Measurements from ENCODE around the gene NFAM1. TPM values are rescaled to one million over a fixed set of nuclear protein-coding genes. Genes with fewer than 3 reads are reported as not detected.

The NFAM1 gene
- total RNA-seq, 1 experiment from 2014 or later, result 0.17 TPM

- DNase-seq (ENCODE audit: low read depth), result no peak
- in situ Hi-C loops (cut with HindIII; ENCODE audit: low pct_unique_long_range_greater_than_20kb, low sequenced_read_pairs), result no loop called here
These were observed 63.6 kb downstream of the NFAM1 start for GRCh38 chr22:42368379-42369249.

- no peak for DNase-seq (ENCODE audit: low read depth)
- in situ Hi-C loops (cut with HindIII; ENCODE audit: low pct_unique_long_range_greater_than_20kb, low sequenced_read_pairs), result no loop called here
These were observed 64.2 kb downstream of the NFAM1 start for GRCh38 chr22:42367980-42368378.

- DNase-seq (ENCODE audit: low read depth), result no peak
- in situ Hi-C loops (cut with HindIII; ENCODE audit: low pct_unique_long_range_greater_than_20kb, low sequenced_read_pairs), result no loop called here
These were observed 65.2 kb downstream of the NFAM1 start for GRCh38 chr22:42366806-42367581.

GRCh38 chr22:42365942-42366695 lies 66.1 kb downstream of the NFAM1 start:
- in situ Hi-C loops (cut with HindIII; ENCODE audit: low pct_unique_long_range_greater_than_20kb, low sequenced_read_pairs), result no loop called here
- no peak for DNase-seq (ENCODE audit: low read depth)

- DNase-seq (ENCODE audit: low read depth), result no peak
- in situ Hi-C loops (cut with HindIII; ENCODE audit: low pct_unique_long_range_greater_than_20kb, low sequenced_read_pairs), result no loop called here
These were observed 66.9 kb downstream of the NFAM1 start for GRCh38 chr22:42365111-42365865.

- in situ Hi-C loops (cut with HindIII; ENCODE audit: low pct_unique_long_range_greater_than_20kb, low sequenced_read_pairs), result no loop called here
- DNase-seq (ENCODE audit: low read depth), result no peak
These were observed 67.5 kb downstream of the NFAM1 start for GRCh38 chr22:42364604-42365110.

GRCh38 chr22:42363892-42364291 lies 68.3 kb downstream of the NFAM1 start:
- in situ Hi-C loops (cut with HindIII; ENCODE audit: low pct_unique_long_range_greater_than_20kb, low sequenced_read_pairs), result no loop called here
- no peak for DNase-seq (ENCODE audit: low read depth)

- in situ Hi-C loops (cut with HindIII; ENCODE audit: low pct_unique_long_range_greater_than_20kb, low sequenced_read_pairs), result no loop called here
- no peak for DNase-seq (ENCODE audit: low read depth)
These were observed 70.7 kb downstream of the NFAM1 start for GRCh38 chr22:42361523-42361922.

GRCh38 chr22:42360348-42360747 lies 71.9 kb downstream of the NFAM1 start:
- in situ Hi-C loops (cut with HindIII; ENCODE audit: low pct_unique_long_range_greater_than_20kb, low sequenced_read_pairs), result no loop called here
- no peak for DNase-seq (ENCODE audit: low read depth)

- in situ Hi-C loops (cut with HindIII; ENCODE audit: low pct_unique_long_range_greater_than_20kb, low sequenced_read_pairs), result no loop called here
- no peak for DNase-seq (ENCODE audit: low read depth)
These were observed 73.3 kb downstream of the NFAM1 start for GRCh38 chr22:42358643-42359558.

- no peak for DNase-seq (ENCODE audit: low read depth)
- in situ Hi-C loops (cut with HindIII; ENCODE audit: low pct_unique_long_range_greater_than_20kb, low sequenced_read_pairs), result no loop called here
These were observed 74.4 kb downstream of the NFAM1 start for GRCh38 chr22:42357634-42358296.

- in situ Hi-C loops (cut with HindIII; ENCODE audit: low pct_unique_long_range_greater_than_20kb, low sequenced_read_pairs), result no loop called here
- DNase-seq (ENCODE audit: low read depth), result no peak
These were observed 75.0 kb downstream of the NFAM1 start for GRCh38 chr22:42357221-42357620.

- in situ Hi-C loops (cut with HindIII; ENCODE audit: low pct_unique_long_range_greater_than_20kb, low sequenced_read_pairs), result no loop called here
- DNase-seq (ENCODE audit: low read depth), result no peak
These were observed 75.7 kb downstream of the NFAM1 start for GRCh38 chr22:42356533-42356932.

- no peak for DNase-seq (ENCODE audit: low read depth)
- in situ Hi-C loops (cut with HindIII; ENCODE audit: low pct_unique_long_range_greater_than_20kb, low sequenced_read_pairs), result no loop called here
These were observed 78.1 kb downstream of the NFAM1 start for GRCh38 chr22:42353883-42354727.

GRCh38 chr22:42350373-42350772 lies 81.8 kb downstream of the NFAM1 start:
- in situ Hi-C loops (cut with HindIII; ENCODE audit: low pct_unique_long_range_greater_than_20kb, low sequenced_read_pairs), result no loop called here
- no peak for DNase-seq (ENCODE audit: low read depth)
